Left ventricle myocardium inferior (tissue), 1 donor: ENCODE data around the gene MCC. TPM values are rescaled to one million over a fixed set of nuclear protein-coding genes. Genes with fewer than 3 reads are reported as not detected.

Experiments
- DNase-seq: peaks from one replicate; pipeline ENCODE4 v3.0.0-alpha.2; 2020
- H3K27ac ChIP-seq: fragments of 200-600 bp; replicated peaks from 2 replicates; pipeline ENCODE4 v1.8.0; 2021
- H3K27me3 ChIP-seq: fragments of 200-600 bp; 2 replicates; pipeline ENCODE4 v1.8.0; 2021; ENCODE audit warnings: low read depth
- H3K36me3 ChIP-seq: fragments of 200-600 bp; 2 replicates; pipeline ENCODE4 v1.8.0; 2021
- H3K4me1 ChIP-seq: fragments of 200-600 bp; 2 replicates; pipeline ENCODE4 v1.8.0; 2021
- H3K4me3 ChIP-seq: fragments of 200-600 bp; 2 replicates; pipeline ENCODE4 v1.8.0; 2021; ENCODE audit warnings: mild to moderate bottlenecking, moderate library complexity
- H3K9me3 ChIP-seq: fragments of 200-600 bp; replicated peaks from 2 replicates; pipeline ENCODE4 v1.8.0; 2021
- CTCF ChIP-seq: fragments of 200-600 bp; IDR thresholded peaks from 2 replicates; pipeline ENCODE4 v1.8.0; 2021; ENCODE audit warnings: antibody characterized with exemption, mild to moderate bottlenecking, borderline replicate concordance
- intact Hi-C: fragments of 100-400 bp; cut with micrococcal nuclease; formaldehyde crosslinking; loops from one replicate; pipeline ENCODE4 v1.11.0; 2022
- total RNA-seq: library from RNA; stranded (reverse); fragmentation: NEBNext Ultra II Directional; extraction: Animal tissue kit (Norgen Biotek cat#: 25700); gene quantifications from one replicate; pipeline ENCODE4 v1.2.1, GENCODE V29; 2021
- donor health status: DM: no; HTN: yes; CAD: no; lungs with severe emphysema.

Gene MCC
- total RNA-seq, 1 donor from 2014 or later: 31.6 TPM

GRCh38 chr5:113451797-113452196, 36.5 kb downstream of the MCC start:
- Histone ChIP-seq H3K27ac (no peak overlapping the region), H3K9me3 (no peaks in the 10 kb centered on the region), H3K4me3 (no peak overlapping the region), H3K36me3 (no peaks in the 10 kb centered on the region), H3K27me3 (no peaks in the 10 kb centered on the region), H3K4me1 (peaks cover 5% of the 10 kb centered on the region)
- intact Hi-C loops: no loop called here
- no peak for TF ChIP-seq CTCF
- DNase-seq: no peak

- no peaks in the 10 kb centered on the region for H3K36me3 ChIP-seq
- no peak for DNase-seq
- no peaks in the 10 kb centered on the region for H3K27me3 ChIP-seq
- intact Hi-C loops: no loop called here
- TF ChIP-seq CTCF: no peak
- H3K9me3 ChIP-seq: peaks cover 3% of the 10 kb centered on the region
- no peak overlapping the region for H3K27ac ChIP-seq
- peaks cover 10% of the 10 kb centered on the region for H3K4me1 ChIP-seq
- no peak overlapping the region for H3K4me3 ChIP-seq
Observed at GRCh38 chr5:113450929-113451328, 37.3 kb downstream of the MCC start.

GRCh38 chr5:113450462-113450861, 37.8 kb downstream of the MCC start:
- no peaks in the 10 kb centered on the region for H3K36me3 ChIP-seq
- intact Hi-C loops: no loop called here
- H3K9me3 ChIP-seq: peaks cover 7% of the 10 kb centered on the region
- DNase-seq: no peak
- H3K4me1 ChIP-seq: peaks cover 12% of the 10 kb centered on the region
- no peak overlapping the region for H3K27ac ChIP-seq
- H3K4me3 ChIP-seq: no peak overlapping the region
- H3K27me3 ChIP-seq: no peaks in the 10 kb centered on the region
- no peak for TF ChIP-seq CTCF

GRCh38 chr5:113448252-113448651, 40.0 kb downstream of the MCC start:
- no peak for DNase-seq

GRCh38 chr5:113447498-113448050, 40.7 kb downstream of the MCC start:
- Histone ChIP-seq H3K27me3 (no peaks in the 10 kb centered on the region), H3K9me3 (peaks cover 13% of the 10 kb centered on the region)
- intact Hi-C loops: no loop called here

More at GRCh38 chr5:113448252-113448651, 40.0 kb downstream of the MCC start:
- H3K36me3 ChIP-seq: no peaks in the 10 kb centered on the region
- no peak overlapping the region for H3K27ac ChIP-seq
- H3K9me3 ChIP-seq: peaks cover 9% of the 10 kb centered on the region
- no peak overlapping the region for H3K4me3 ChIP-seq
- intact Hi-C loops: no loop called here
- TF ChIP-seq CTCF: no peak
- H3K27me3 ChIP-seq: no peaks in the 10 kb centered on the region
- peaks cover 12% of the 10 kb centered on the region for H3K4me1 ChIP-seq

More at GRCh38 chr5:113447498-113448050, 40.7 kb downstream of the MCC start:
- Histone ChIP-seq H3K27ac (no peak overlapping the region), H3K4me1 (peaks cover 12% of the 10 kb centered on the region), H3K4me3 (no peak overlapping the region), H3K36me3 (no peaks in the 10 kb centered on the region)
- TF ChIP-seq CTCF: no peak
- DNase-seq: no peak
